NCI-H748 (cell line): Measurements from ENCODE around the gene RUNDC3A.
"Not testable (repeated sequence)": the region's sequence is repeated elsewhere in the genome, so short reads cannot be mapped to it uniquely, and the experiment has no call there.

Source experiments
- DNase-seq: peaks from one replicate; lab custom pipeline; 2025; ENCODE audit not compliant: unreplicated experiment; lab: John Stamatoyannopoulos, UW

The RUNDC3A gene

DNA sequence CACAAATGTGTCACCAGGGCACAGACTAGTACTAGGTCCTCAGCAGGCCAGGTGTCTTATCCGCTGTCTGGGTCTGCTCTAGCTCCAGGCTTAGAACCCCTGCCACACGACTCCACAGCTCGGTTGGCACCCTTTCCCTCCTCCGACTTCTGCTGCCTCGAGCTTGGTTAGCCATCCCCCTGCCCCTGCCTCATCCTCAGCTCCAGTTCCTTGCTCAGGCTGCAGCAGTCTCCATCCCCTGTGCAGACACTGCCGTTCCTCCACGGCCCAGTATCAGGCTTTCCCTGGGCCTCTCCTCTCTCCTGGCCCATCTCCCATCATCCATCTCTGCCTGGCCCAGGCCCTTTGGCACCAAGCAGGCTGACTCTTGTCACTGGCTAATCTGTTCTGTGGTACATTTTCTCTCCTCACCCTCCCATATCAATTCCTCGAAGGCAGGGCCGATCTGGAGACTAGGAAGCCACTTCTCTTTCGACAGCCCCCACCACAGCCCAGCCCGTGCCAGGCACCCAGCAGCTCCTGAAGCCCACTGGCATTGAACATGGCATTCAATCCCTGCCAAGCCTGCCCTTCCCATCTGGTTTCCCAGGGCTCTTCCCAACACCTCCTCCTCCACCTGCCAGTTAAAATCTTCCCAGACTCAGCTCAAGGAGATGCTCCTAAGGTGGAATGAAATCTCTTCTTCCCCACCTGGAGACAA is 35.3 kb downstream of the RUNDC3A start:
- DNase-seq, result no peak

- peak; percentile 98 for DNase-seq
Measured at GRCh38 chr17:44344939-44345453, 36.6 kb downstream of the RUNDC3A start, which contains the start of gene GRN. TSS of gene GRN (plus strand) at chr17:44345302. CDS start at chr17:44349165, 3,863 bp downstream.

- peak; percentile 86 for DNase-seq
Measured at GRCh38 chr17:44345454-44346026, 37.1 kb downstream of the RUNDC3A start.

DNA sequence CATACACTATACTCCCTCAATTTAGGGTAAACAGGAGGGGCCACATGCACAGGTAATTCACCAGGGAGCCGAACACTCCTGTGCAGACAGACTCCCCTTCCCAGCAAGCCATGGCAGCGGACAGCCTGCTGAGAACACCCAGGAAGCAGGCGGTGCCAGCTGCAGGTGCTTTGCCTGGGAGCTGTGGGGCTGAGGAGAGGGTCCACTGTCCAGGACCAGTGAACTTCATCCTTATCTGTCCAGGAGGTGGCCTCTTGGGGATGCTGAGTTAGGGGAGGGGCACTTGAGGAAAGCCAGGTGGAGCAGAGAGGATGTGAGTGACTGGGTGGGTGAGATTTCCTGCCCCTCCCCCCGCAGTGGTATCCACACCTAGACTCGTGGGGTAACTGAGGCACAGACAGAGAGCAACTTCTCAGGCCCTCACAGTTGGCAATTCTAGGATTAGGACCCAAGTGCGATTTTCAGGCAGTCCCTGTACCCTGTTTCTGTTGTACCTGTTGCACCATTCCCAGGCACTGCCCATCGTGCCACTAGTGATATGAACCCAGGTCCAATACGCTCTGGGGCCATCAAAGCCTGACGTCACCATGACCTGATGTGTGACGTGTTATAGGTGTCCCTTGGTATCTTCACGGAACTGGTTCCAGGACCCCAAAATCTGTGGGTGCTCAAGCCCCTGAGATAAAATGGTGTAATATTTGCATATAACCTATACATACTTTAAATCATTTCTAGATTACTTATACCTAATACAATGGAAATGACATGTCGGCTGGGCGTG is 37.9 kb downstream of the RUNDC3A start:
- no peak for DNase-seq

- not testable (repeated sequence) for DNase-seq
Measured at GRCh38 chr17:44347206-44348055, 39.0 kb downstream of the RUNDC3A start.

DNA sequence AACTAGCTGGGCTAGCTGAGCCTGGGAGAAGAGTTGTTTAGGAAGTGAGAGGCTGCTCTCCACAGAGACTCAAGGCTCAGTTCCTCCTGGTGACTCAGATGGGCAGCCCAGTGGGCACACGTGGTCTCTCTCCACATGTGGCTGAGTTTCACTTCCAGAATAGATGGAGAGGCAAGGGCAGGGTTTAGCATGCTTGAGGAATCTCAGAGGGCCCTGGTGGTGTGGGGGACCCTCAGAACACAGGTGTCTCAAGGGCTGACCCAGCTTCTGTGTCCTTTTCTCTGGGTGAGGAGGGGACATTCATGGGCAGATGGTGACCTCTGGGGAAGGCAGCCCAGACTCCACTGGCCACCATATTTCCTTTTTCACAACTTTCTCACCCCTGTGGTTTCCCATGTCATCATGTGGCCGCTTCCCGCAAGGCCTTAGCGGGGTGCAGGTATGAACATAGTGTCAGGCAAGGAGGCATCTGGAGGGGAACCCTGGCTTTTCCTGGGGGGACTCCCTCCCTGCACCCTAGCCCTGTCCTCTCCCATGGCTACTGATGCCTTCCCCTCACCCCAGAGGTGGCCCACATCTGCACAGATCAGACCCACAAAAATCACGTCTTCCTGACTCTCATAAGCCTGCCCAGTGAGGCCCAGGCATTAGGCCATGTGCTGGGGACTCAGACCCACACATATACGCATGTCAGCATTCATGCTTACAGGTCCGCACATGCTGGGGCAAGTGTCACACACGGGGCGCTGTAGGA is 40.0 kb downstream of the RUNDC3A start:
- no peak for DNase-seq

DNA sequence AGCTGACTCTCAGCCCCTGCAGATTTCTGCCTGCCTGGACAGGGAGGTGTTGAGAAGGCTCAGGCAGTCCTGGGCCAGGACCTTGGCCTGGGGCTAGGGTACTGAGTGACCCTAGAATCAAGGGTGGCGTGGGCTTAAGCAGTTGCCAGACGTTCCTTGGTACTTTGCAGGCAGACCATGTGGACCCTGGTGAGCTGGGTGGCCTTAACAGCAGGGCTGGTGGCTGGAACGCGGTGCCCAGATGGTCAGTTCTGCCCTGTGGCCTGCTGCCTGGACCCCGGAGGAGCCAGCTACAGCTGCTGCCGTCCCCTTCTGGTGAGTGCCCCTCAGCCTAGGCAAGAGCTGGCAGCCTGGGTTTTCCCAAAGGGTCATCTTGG is 40.6 kb downstream of the RUNDC3A start:
- no peak for DNase-seq

- DNase-seq, result no peak
Measured at GRCh38 chr17:44349553-44350070, 41.2 kb downstream of the RUNDC3A start.

DNA sequence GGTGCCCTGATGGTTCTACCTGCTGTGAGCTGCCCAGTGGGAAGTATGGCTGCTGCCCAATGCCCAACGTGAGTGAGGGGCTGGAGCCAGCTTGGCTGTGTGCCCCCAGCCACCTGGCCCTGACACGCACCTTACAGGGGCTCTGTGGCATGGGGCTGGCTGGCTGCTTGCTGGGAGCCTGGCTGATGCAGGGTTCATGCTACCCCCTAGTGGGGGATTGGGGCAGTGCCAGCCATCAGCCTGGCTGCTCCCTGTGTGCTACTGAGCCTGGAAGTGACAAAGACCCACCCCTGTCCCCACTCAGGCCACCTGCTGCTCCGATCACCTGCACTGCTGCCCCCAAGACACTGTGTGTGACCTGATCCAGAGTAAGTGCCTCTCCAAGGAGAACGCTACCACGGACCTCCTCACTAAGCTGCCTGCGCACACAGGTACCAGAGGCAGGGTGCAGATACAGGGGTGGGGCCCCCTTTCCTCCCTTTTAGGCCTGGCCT is 42.4 kb downstream of the RUNDC3A start:
- DNase-seq, result peak; percentile 67

DNA sequence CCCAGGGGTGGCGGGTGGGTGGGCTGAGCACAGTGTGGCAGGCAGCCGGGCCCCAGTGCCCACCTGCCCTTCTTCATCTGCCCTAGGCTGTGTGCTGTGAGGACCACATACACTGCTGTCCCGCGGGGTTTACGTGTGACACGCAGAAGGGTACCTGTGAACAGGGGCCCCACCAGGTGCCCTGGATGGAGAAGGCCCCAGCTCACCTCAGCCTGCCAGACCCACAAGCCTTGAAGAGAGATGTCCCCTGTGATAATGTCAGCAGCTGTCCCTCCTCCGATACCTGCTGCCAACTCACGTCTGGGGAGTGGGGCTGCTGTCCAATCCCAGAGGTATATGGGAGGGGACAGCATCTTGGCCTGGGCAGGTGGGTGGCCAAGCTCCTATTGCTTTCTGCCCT is 43.1 kb downstream of the RUNDC3A start:
- DNase-seq, result no peak

DNA sequence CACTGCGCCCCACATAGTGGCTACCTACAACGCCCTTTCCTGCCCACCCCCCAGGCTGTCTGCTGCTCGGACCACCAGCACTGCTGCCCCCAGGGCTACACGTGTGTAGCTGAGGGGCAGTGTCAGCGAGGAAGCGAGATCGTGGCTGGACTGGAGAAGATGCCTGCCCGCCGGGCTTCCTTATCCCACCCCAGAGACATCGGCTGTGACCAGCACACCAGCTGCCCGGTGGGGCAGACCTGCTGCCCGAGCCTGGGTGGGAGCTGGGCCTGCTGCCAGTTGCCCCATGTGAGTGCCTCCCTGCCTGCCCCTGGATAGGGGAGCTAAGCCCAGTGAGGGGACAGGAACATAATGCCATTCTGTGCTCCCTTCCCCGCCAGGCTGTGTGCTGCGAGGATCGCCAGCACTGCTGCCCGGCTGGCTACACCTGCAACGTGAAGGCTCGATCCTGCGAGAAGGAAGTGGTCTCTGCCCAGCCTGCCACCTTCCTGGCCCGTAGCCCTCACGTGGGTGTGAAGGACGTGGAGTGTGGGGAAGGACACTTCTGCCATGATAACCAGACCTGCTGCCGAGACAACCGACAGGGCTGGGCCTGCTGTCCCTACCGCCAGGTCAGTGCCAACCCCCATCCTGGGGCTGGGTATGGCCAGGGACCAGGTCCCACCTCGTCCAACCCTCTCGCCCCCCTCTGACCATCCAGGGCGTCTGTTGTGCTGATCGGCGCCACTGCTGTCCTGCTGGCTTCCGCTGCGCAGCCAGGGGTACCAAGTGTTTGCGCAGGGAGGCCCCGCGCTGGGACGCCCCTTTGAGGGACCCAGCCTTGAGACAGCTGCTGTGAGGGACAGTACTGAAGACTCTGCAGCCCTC is 43.8 kb downstream of the RUNDC3A start:
- no peak for DNase-seq

DNA sequence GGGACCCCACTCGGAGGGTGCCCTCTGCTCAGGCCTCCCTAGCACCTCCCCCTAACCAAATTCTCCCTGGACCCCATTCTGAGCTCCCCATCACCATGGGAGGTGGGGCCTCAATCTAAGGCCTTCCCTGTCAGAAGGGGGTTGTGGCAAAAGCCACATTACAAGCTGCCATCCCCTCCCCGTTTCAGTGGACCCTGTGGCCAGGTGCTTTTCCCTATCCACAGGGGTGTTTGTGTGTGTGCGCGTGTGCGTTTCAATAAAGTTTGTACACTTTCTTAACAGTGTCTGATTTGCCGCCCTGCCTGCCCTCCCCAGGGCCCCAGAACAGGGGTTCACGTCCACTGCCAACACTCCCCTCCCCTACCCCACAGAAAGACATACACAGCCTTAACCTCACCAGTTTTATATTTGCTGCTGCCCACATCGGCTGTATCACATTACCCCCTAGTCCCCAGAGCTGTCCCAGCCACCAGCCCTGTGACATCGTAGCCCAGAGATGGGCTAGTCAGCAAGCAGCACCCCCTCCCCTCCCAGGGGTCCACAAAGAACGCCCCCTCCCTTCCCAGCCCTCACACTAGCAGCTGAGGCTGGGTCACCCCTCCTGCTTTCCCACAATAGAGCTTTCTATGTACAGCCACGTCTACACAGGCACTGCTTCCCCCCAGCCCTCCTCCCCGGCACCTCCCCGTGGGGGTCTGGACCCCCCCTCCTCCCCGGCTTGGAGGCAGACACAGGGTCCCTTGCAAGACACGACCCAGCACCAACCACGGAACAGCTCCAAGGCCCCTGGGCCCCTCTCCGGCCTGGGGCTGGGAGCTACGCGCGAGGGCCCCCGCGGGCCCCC is 44.6 kb downstream of the RUNDC3A start:
- DNase-seq, result no peak

GRCh38 chr17:44353672-44354331 is 45.4 kb downstream of the RUNDC3A start:
- peak; percentile 80 for DNase-seq

GRCh38 chr17:44354582-44355561 is 46.5 kb downstream of the RUNDC3A start:
- DNase-seq, result peak; percentile 54

- DNase-seq, result no peak
Measured at GRCh38 chr17:44355642-44356099, 47.3 kb downstream of the RUNDC3A start.

GRCh38 chr17:44356241-44356640 is 47.8 kb downstream of the RUNDC3A start:
- no peak for DNase-seq
